ENCODE measurements around the gene CHST2. TPM values are rescaled to one million over a fixed set of nuclear protein-coding genes. Genes with fewer than 3 reads are reported as not detected.

CHST2 gene
- total RNA-seq, 1 donor = 40.2 TPM

GRCh38 chr3:143099210-143099609, 20.4 kb upstream of the CHST2 start:
- TF ChIP-seq CTCF (IDR thresholded peaks at IDR 0.05; ENCODE audit: insufficient read depth, low read depth, low read length) = no peak
- no peak for DNase-seq (ENCODE audit: low read depth)
- H3K4me3 ChIP-seq (ENCODE audit: low read depth, low read length) = no peak overlapping the region

- DNase-seq (ENCODE audit: low read depth) = no peak
- no peak overlapping the region for H3K4me3 ChIP-seq (ENCODE audit: low read depth, low read length)
- no peak for TF ChIP-seq CTCF (IDR thresholded peaks at IDR 0.05; ENCODE audit: insufficient read depth, low read depth, low read length)
Observed at GRCh38 chr3:143099690-143100089, 19.9 kb upstream of the CHST2 start.

GRCh38 chr3:143100451-143100850, 19.1 kb upstream of the CHST2 start:
- no peak overlapping the region for H3K4me3 ChIP-seq (ENCODE audit: low read depth, low read length)
- no peak for TF ChIP-seq CTCF (IDR thresholded peaks at IDR 0.05; ENCODE audit: insufficient read depth, low read depth, low read length)
- no peak for DNase-seq (ENCODE audit: low read depth)

- no peak overlapping the region for H3K4me3 ChIP-seq (ENCODE audit: low read depth, low read length)
- no peak for TF ChIP-seq CTCF (IDR thresholded peaks at IDR 0.05; ENCODE audit: insufficient read depth, low read depth, low read length)
- no peak for DNase-seq (ENCODE audit: low read depth)
Observed at GRCh38 chr3:143101792-143102381, 17.7 kb upstream of the CHST2 start.

GRCh38 chr3:143103652-143104051, 15.9 kb upstream of the CHST2 start:
- no peak overlapping the region for H3K4me3 ChIP-seq (ENCODE audit: low read depth, low read length)
- no peak for TF ChIP-seq CTCF (IDR thresholded peaks at IDR 0.05; ENCODE audit: insufficient read depth, low read depth, low read length)
- no peak for DNase-seq (ENCODE audit: low read depth)

DNA sequence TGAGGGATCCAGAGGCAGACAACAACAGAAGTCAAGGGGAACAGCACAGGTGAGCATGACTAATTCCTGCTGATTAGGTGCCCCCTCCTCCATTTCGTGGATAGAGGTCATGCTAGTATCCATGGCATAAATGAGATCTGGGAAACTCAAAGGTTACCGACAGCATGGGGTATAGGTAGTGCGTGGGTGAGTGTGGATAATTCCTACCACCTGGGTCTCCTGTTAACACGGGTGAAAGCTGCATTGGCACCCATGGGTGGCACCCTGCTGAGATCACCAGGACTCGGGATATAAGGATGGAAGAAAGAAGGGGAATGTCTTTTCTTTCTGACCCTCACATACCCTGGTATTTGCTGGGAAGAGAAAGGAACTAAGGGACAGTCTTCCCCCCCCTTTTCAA, 14.4 kb upstream of the CHST2 start:
- no peak overlapping the region for H3K4me3 ChIP-seq (ENCODE audit: low read depth, low read length)
- no peak for DNase-seq (ENCODE audit: low read depth)
- TF ChIP-seq CTCF (IDR thresholded peaks at IDR 0.05; ENCODE audit: insufficient read depth, low read depth, low read length) = no peak

- DNase-seq (ENCODE audit: low read depth) = no peak
- no peak overlapping the region for H3K4me3 ChIP-seq (ENCODE audit: low read depth, low read length)
- TF ChIP-seq CTCF (IDR thresholded peaks at IDR 0.05; ENCODE audit: insufficient read depth, low read depth, low read length) = no peak
Observed at GRCh38 chr3:143109861-143110260, 9.7 kb upstream of the CHST2 start.
